Endothelial cell of umbilical vein (primary cell): ENCODE results near the gene ROPN1L. TPM values are rescaled to one million over a fixed set of nuclear protein-coding genes. Genes with fewer than 3 reads are reported as not detected.
A peak's percentile ranks its signal among the peaks of the same experiment; 100 is the strongest.

ENCODE experiments used
- BruUV-seq: library from RNA; stranded (reverse); fragments of 400-500 nt; replicated peaks from 2 replicates; lab custom pipeline; 2021; lab: Mats Ljungman, UMichigan
- CTCF ChIA-PET: fragments of 300-600, 350-600 bp; sonication (Branson Sonifier 250); formaldehyde crosslinking; loops from one replicate; lab custom pipeline; 2021; ENCODE audit warnings: antibody characterized with exemption, inconsistent platforms; lab: Charles Lee
- POLR2A ChIA-PET: fragments of 300-600, 350-600 bp; sonication (Branson Sonifier 250); formaldehyde crosslinking; loops from one replicate; lab custom pipeline; 2021; ENCODE audit warnings: antibody characterized with exemption, inconsistent platforms; lab: Charles Lee
- DNase-seq: peaks from one replicate; pipeline ENCODE4 v3.0.0-alpha.2; 2011; ENCODE audit warnings: low read depth, low spot score
- FAIRE-seq: peaks from 2 replicates; lab custom pipeline; 2011; peaks lifted over from hg19 to GRCh38; lab: Jason Lieb, UNC
- H2AFZ ChIP-seq: 2 replicates; pipeline ENCODE4 v1.6.0; 2012; ENCODE audit warnings: low read depth, low read length, control low read depth, inconsistent platforms
- H3K27ac ChIP-seq: 2 replicates; pipeline ENCODE4 v1.5.1; 2011; ENCODE audit warnings: low read depth, mild to moderate bottlenecking, control low read depth, low read length, moderate library complexity; ENCODE audit not compliant: insufficient read depth
- H3K27me3 ChIP-seq, 2 experiments: 2 replicates each; pipeline versions ENCODE4 v1.6.0 to v1.6.1; 2011; ENCODE audit warnings: low read length in 2 of 2, mixed read lengths in 1 of 2; ENCODE audit not compliant: control insufficient read depth in 2 of 2, insufficient read depth in 2 of 2
- H3K36me3 ChIP-seq, 2 experiments: 2 replicates in 1 of 2; 3 replicates in 1 of 2; pipeline ENCODE4 v1.5.1; 2011; ENCODE audit warnings: low read length in 2 of 2, mild to moderate bottlenecking in 1 of 2, moderate library complexity in 1 of 2; ENCODE audit not compliant: control insufficient read depth in 2 of 2, insufficient read depth in 2 of 2; ENCODE audit errors: extremely low read depth in 1 of 2
- H3K4me1 ChIP-seq: 3 replicates; pipeline ENCODE4 v1.5.1; 2011; ENCODE audit warnings: mild to moderate bottlenecking, low read length; ENCODE audit not compliant: control insufficient read depth, insufficient read depth; ENCODE audit errors: extremely low read depth
- H3K4me2 ChIP-seq: 2 replicates; pipeline ENCODE4 v1.6.1; 2011; ENCODE audit warnings: low read length, control low read depth, mixed read lengths; ENCODE audit not compliant: insufficient read depth
- H3K4me3 ChIP-seq, 3 experiments: fragments of 200-600 bp in 1 of 3; sonication (generic), shearing (Covaris generic) in 1 of 3; replicated peaks in 1 of 3; 2 replicates each; pipeline ENCODE4 v1.5.1; 2011 to 2016; ENCODE audit warnings: control low read depth in 3 of 3, low read length in 3 of 3, mild to moderate bottlenecking in 2 of 3, inconsistent platforms in 1 of 3, low read depth in 1 of 3, moderate library complexity in 1 of 3; ENCODE audit not compliant: insufficient read depth in 1 of 3
- H3K79me2 ChIP-seq: 2 replicates; pipeline ENCODE4 v1.6.0; 2012; ENCODE audit warnings: low read length, inconsistent platforms; ENCODE audit not compliant: control insufficient read depth, insufficient read depth
- H3K9ac ChIP-seq: replicated peaks from 2 replicates; pipeline ENCODE3; 2011; ENCODE audit warnings: low read length, control low read depth; ENCODE audit not compliant: insufficient read depth; ENCODE audit errors: extremely low read depth
- H3K9me1 ChIP-seq: replicated peaks from 3 replicates; pipeline ENCODE4 v1.6.0; 2011; ENCODE audit warnings: mild to moderate bottlenecking, low read length; ENCODE audit not compliant: control insufficient read depth, insufficient read depth; ENCODE audit errors: extremely low read depth
- H3K9me3 ChIP-seq: replicated peaks from 2 replicates; pipeline ENCODE4 v1.5.1; 2012; ENCODE audit warnings: low read length, inconsistent platforms; ENCODE audit not compliant: control insufficient read depth, insufficient read depth
- H4K20me1 ChIP-seq: replicated peaks from 2 replicates; pipeline ENCODE3; 2011; ENCODE audit warnings: mild to moderate bottlenecking, low read length; ENCODE audit not compliant: control insufficient read depth, insufficient read depth; ENCODE audit errors: extremely low read depth
- EZH2 ChIP-seq: IDR thresholded peaks from 2 replicates; pipeline ENCODE4 v1.6.1; 2012; ENCODE audit warnings: borderline replicate concordance, low read depth, mild to moderate bottlenecking, moderate library complexity, low read length, inconsistent platforms; ENCODE audit not compliant: severe bottlenecking
- FOS ChIP-seq: IDR thresholded peaks from 2 replicates; pipeline ENCODE4 v1.6.1; 2011; ENCODE audit warnings: mild to moderate bottlenecking, low read length, moderate library complexity, borderline replicate concordance; ENCODE audit not compliant: insufficient read depth
- GATA2 ChIP-seq: IDR thresholded peaks from 2 replicates; pipeline ENCODE4 v1.7.0; 2011; ENCODE audit warnings: low read depth, mild to moderate bottlenecking, moderate library complexity, mixed read lengths, low read length; ENCODE audit not compliant: insufficient read length, insufficient read depth
- JUN ChIP-seq: IDR thresholded peaks from 2 replicates; pipeline ENCODE4 v1.6.1; 2011; ENCODE audit warnings: borderline replicate concordance, low read depth; ENCODE audit not compliant: insufficient read length, insufficient read depth
- MYC ChIP-seq: IDR thresholded peaks from one replicate; pipeline ENCODE4 v1.6.1; 2011; ENCODE audit warnings: mild to moderate bottlenecking, low read depth, low read length
- POLR2A ChIP-seq: IDR thresholded peaks from 2 replicates; pipeline ENCODE4 v1.6.1; 2012; ENCODE audit warnings: low read depth, mild to moderate bottlenecking, control low read depth, low read length
- POLR2AphosphoS5 ChIP-seq: IDR thresholded peaks from 2 replicates; pipeline ENCODE4 v1.6.1; 2012; ENCODE audit warnings: low read depth, mild to moderate bottlenecking, control low read depth, low read length, moderate library complexity; ENCODE audit not compliant: insufficient read depth
- dilution Hi-C: fragments of 300-500 bp; cut with MboI; formaldehyde crosslinking; loops from one replicate; pipeline ENCODE4 v1.15.0; 2019; ENCODE audit warnings: low sequenced_read_pairs; ENCODE audit not compliant: extremely low pct_ligation_motif_present
- intact Hi-C: fragments of 100-400 bp; cut with micrococcal nuclease; formaldehyde crosslinking; loops from one replicate; pipeline ENCODE4 v1.10.0; 2022
- polyA plus RNA-seq, 4 experiments: library from polyadenylated mRNA; depleted of rRNA in 3 of 4; stranded (reverse) in 3 of 4; unstranded in 1 of 4; fragments of >200 nt; gene quantifications; 2 replicates each; pipeline versions ENCODE4 v1.2.1 to v1.2.3, GENCODE V29; 2011 to 2012; ENCODE audit warnings: missing spikeins in 1 of 4
- total RNA-seq: library from RNA; stranded (reverse); gene quantifications from 2 replicates; pipeline ENCODE4 v1.2.3, GENCODE V29; 2021
- TF ChIP-seq, protein P1 (sequence below), 2 donors: IDR thresholded peaks; 1 replicate in 1 of 2; 2 replicates in 1 of 2; pipeline ENCODE4 v1.5.1; 2011; ENCODE audit warnings: low read length in 2 of 2, mild to moderate bottlenecking in 2 of 2, moderate library complexity in 2 of 2, control low read depth in 1 of 2, inconsistent platforms in 1 of 2, low read depth in 1 of 2; ENCODE audit not compliant: insufficient read depth in 1 of 2; ENCODE audit errors: extremely low read depth in 1 of 2
- TF ChIP-seq, protein P2 (sequence below): IDR thresholded peaks from 2 replicates; pipeline ENCODE4 v1.6.1; 2011; ENCODE audit not compliant: insufficient read depth, insufficient read length

Gene ROPN1L
- total and polyA plus RNA-seq, 2 donors (not counting 3 experiments of a cell fraction or from before 2014, with no cell fraction given), result 0.30 to 0.60 TPM

DNA sequence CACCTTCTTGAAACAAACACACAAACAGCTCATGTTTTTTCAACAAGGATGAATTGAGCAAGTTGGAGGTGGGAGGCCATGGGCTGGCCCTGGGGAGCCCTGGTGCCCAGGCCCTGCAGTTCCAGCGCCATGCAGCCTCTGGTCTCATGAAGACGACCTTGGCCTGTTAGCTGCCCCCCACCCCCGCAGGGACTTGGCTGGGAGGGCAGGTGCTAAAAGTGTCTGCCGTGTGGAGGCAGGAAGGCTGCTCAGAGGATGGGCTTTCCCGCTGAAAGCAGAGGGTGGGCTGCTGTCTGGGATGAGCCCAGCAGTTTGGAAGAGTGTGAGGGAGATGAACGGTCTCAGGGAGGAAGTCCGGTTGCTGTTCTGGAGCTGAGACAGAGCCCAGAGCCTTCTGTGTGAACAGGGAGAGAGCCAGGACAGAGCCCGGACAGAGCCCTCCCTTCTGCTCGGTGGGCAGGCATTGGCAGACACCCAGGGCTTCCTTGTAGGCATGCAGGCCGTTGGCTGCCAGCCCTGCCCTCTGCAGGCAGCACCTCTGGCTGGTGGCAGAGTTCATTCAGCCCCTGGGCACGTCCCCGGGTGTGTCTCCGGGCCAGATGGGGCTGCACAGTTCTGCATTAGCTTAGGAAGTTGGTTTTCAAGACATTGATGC, 18.7 kb downstream of the ROPN1L start:
- ChIA-PET CTCF (interaction anchor here (1.0 to 1.8 kb wide), 3 partner anchors 8 to 172 kb away, joined by 3 to 14 read pairs (median 4); no protein-coding TSS in a partner anchor), POLR2A (no interaction called here)
- H2AFZ ChIP-seq, result peak overlapping the region; percentile 61
- H3K4me2 ChIP-seq, result no peak overlapping the region
- peaks cover 20% of the 10 kb centered on the region for H3K4me1 ChIP-seq
- no peaks in the 10 kb centered on the region for H3K27me3 ChIP-seq
- H3K27ac ChIP-seq, result no peak overlapping the region
- H3K9me3 ChIP-seq, result no peaks in the 10 kb centered on the region
- H3K9ac ChIP-seq, result no peak overlapping the region
- no peaks in the 10 kb centered on the region for H3K79me2 ChIP-seq
- dilution Hi-C loops (no loop called here), intact Hi-C loops (no loop called here)
- no peaks in the 10 kb centered on the region for H3K9me1 ChIP-seq
- no TSS peak for BruUV-seq
- no peaks in the 10 kb centered on the region for H4K20me1 ChIP-seq
- DNase-seq, result peak; percentile 59
- H3K36me3 ChIP-seq, result no peaks in the 10 kb centered on the region
- H3K4me3 ChIP-seq, result no peak overlapping the region
- no peak for TF ChIP-seq POLR2AphosphoS5
- TF ChIP-seq, protein P1, sequence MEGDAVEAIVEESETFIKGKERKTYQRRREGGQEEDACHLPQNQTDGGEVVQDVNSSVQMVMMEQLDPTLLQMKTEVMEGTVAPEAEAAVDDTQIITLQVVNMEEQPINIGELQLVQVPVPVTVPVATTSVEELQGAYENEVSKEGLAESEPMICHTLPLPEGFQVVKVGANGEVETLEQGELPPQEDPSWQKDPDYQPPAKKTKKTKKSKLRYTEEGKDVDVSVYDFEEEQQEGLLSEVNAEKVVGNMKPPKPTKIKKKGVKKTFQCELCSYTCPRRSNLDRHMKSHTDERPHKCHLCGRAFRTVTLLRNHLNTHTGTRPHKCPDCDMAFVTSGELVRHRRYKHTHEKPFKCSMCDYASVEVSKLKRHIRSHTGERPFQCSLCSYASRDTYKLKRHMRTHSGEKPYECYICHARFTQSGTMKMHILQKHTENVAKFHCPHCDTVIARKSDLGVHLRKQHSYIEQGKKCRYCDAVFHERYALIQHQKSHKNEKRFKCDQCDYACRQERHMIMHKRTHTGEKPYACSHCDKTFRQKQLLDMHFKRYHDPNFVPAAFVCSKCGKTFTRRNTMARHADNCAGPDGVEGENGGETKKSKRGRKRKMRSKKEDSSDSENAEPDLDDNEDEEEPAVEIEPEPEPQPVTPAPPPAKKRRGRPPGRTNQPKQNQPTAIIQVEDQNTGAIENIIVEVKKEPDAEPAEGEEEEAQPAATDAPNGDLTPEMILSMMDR (IDR thresholded peaks at IDR 0.05; ENCODE audit: extremely low read depth in 1 of 2, insufficient read depth in 1 of 2, low read depth in 1 of 2, low read length in 2 of 2), result peak in 1 of 2 donors; percentile 16
- FAIRE-seq, result peak; percentile 75

DNA sequence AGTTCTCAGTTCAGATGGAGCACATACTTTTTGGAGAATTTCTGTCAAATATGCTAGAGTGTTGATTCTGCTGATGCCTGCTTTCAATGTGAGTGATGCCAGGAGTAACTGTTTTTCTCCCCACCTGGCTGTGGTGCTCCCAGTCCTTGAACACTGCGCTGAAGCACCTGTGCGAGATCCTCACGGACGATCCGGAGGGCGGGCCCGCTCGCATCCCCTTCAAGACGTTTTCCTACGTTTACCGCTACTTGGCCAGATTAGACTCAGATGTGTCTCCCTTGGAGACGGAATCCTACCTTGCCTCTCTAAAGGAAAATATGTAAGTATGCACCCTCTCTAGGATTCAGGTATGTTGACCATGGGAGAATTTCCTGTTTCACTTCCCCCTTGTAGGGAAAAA, 19.4 kb downstream of the ROPN1L start:
- no peaks in the 10 kb centered on the region for H3K9me3 ChIP-seq
- dilution Hi-C loops (no loop called here), intact Hi-C loops (no loop called here)
- H3K4me2 ChIP-seq, result no peak overlapping the region
- H3K27ac ChIP-seq, result no peak overlapping the region
- H3K9me1 ChIP-seq, result no peaks in the 10 kb centered on the region
- CTCF ChIA-PET, result interaction anchor here (1.0 to 1.8 kb wide), 3 partner anchors 9 to 172 kb away, joined by 3 to 14 read pairs (median 4); no protein-coding TSS in a partner anchor
- no peaks in the 10 kb centered on the region for H3K27me3 ChIP-seq
- H3K79me2 ChIP-seq, result no peaks in the 10 kb centered on the region
- H2AFZ ChIP-seq, result no peak overlapping the region
- H3K9ac ChIP-seq, result no peak overlapping the region
- DNase-seq (no peak), FAIRE-seq (no peak)
- peaks cover 20% of the 10 kb centered on the region for H3K4me1 ChIP-seq
- POLR2A ChIA-PET, result no interaction called here
- no peak for TF ChIP-seq POLR2AphosphoS5
- TF ChIP-seq, protein P2, sequence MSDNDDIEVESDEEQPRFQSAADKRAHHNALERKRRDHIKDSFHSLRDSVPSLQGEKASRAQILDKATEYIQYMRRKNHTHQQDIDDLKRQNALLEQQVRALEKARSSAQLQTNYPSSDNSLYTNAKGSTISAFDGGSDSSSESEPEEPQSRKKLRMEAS, result no peak
- no peak for TF ChIP-seq JUN
- TF ChIP-seq EZH2, result no peak
- no peak for TF ChIP-seq FOS
- TF ChIP-seq GATA2, result no peak
- TF ChIP-seq MYC, result no peak
- TF ChIP-seq POLR2A, result no peak
- TF ChIP-seq, protein P1 (IDR thresholded peaks at IDR 0.05; ENCODE audit: extremely low read depth in 1 of 2, insufficient read depth in 1 of 2, low read depth in 1 of 2, low read length in 2 of 2), result no peak
- H4K20me1 ChIP-seq, result no peaks in the 10 kb centered on the region
- no peak overlapping the region for H3K4me3 ChIP-seq
- BruUV-seq, result no TSS peak
- H3K36me3 ChIP-seq, result no peaks in the 10 kb centered on the region
